Kidney epithelial cell (primary cell): Measurements from ENCODE around the gene MEF2C. TPM values are rescaled to one million over a fixed set of nuclear protein-coding genes. Genes with fewer than 3 reads are reported as not detected.

ENCODE experiments used
- DNase-seq: peaks from one replicate; pipeline ENCODE4 v3.0.0-alpha.2; 2010; ENCODE audit warnings: low read depth
- H3K27me3 ChIP-seq: 2 replicates; pipeline ENCODE4 v1.6.0; 2011; ENCODE audit warnings: low read length; ENCODE audit not compliant: control insufficient read depth, insufficient read depth
- H3K36me3 ChIP-seq: 2 replicates; pipeline ENCODE4 v1.5.1; 2011; ENCODE audit warnings: low read length; ENCODE audit not compliant: control insufficient read depth, insufficient read depth
- H3K4me3 ChIP-seq: 2 replicates; pipeline ENCODE4 v1.5.1; 2011; ENCODE audit warnings: low read depth, mild to moderate bottlenecking, control low read depth, low read length
- CTCF ChIP-seq: IDR thresholded peaks from 2 replicates; pipeline ENCODE4 v1.5.1; 2011; ENCODE audit warnings: mild to moderate bottlenecking, moderate library complexity, low read length, control low read depth, inconsistent platforms; ENCODE audit not compliant: insufficient read depth, poor library complexity, severe bottlenecking
- total RNA-seq: library from RNA; depleted of rRNA; stranded (reverse); fragments of >200 nt; gene quantifications from 2 replicates; pipeline ENCODE4 v1.2.3, GENCODE V29; 2015

MEF2C gene
- total RNA-seq, 1 donor from 2014 or later = 4.8 TPM

- Histone ChIP-seq H3K27me3 (no peaks in the 10 kb centered on the region), H3K4me3 (no peak overlapping the region), H3K36me3 (no peaks in the 10 kb centered on the region)
- TF ChIP-seq CTCF = no peak
- DNase-seq = no peak
These were observed 122.5 kb downstream of the MEF2C start for GRCh38 chr5:88760527-88760926.

GRCh38 chr5:88758591-88758990, 124.4 kb downstream of the MEF2C start:
- Histone ChIP-seq H3K36me3 (no peaks in the 10 kb centered on the region), H3K4me3 (no peak overlapping the region), H3K27me3 (no peaks in the 10 kb centered on the region)
- no peak for TF ChIP-seq CTCF
- no peak for DNase-seq

- H3K36me3 ChIP-seq = no peaks in the 10 kb centered on the region
- TF ChIP-seq CTCF = no peak
- no peaks in the 10 kb centered on the region for H3K27me3 ChIP-seq
- no peak overlapping the region for H3K4me3 ChIP-seq
- no peak for DNase-seq
These were observed 124.8 kb downstream of the MEF2C start for GRCh38 chr5:88758184-88758583.

GRCh38 chr5:88756953-88757352, 126.0 kb downstream of the MEF2C start:
- DNase-seq = no peak
- no peak for TF ChIP-seq CTCF
- H3K36me3 ChIP-seq = no peaks in the 10 kb centered on the region
- H3K4me3 ChIP-seq = no peak overlapping the region
- no peaks in the 10 kb centered on the region for H3K27me3 ChIP-seq

GRCh38 chr5:88748666-88749065, 134.3 kb downstream of the MEF2C start:
- no peak for TF ChIP-seq CTCF
- H3K27me3 ChIP-seq = no peaks in the 10 kb centered on the region
- no peak for DNase-seq
- no peak overlapping the region for H3K4me3 ChIP-seq
- H3K36me3 ChIP-seq = no peaks in the 10 kb centered on the region

- no peak for DNase-seq
- Histone ChIP-seq H3K4me3 (no peak overlapping the region), H3K36me3 (no peaks in the 10 kb centered on the region), H3K27me3 (no peaks in the 10 kb centered on the region)
- no peak for TF ChIP-seq CTCF
These were observed 136.5 kb downstream of the MEF2C start for GRCh38 chr5:88746438-88746882.
